CD14-positive monocyte (primary cell): Measurements from ENCODE around the gene HEPACAM. TPM values are rescaled to one million over a fixed set of nuclear protein-coding genes. Genes with fewer than 3 reads are reported as not detected.

Experiments
- DNase-seq, 3 donors: peaks; one replicate each; pipeline ENCODE4 v3.0.0-alpha.2; 2011 to 2022
- H2AFZ ChIP-seq: 2 replicates; pipeline ENCODE4 v1.6.0; 2012; ENCODE audit warnings: mild to moderate bottlenecking, low read depth, low read length, inconsistent platforms; ENCODE audit not compliant: insufficient read depth, poor library complexity, severe bottlenecking
- H3K27ac ChIP-seq, 2 donors: 1 replicate in 1 of 2; 2 replicates in 1 of 2; pipeline ENCODE4 v1.5.1; 2012 to 2013; ENCODE audit warnings: low read length in 2 of 2, control low read depth in 1 of 2, inconsistent platforms in 1 of 2, low read depth in 1 of 2, mild to moderate bottlenecking in 1 of 2
- H3K27me3 ChIP-seq, 2 donors: one replicate each; pipeline versions ENCODE4 v1.6.0 to v1.6.1; 2011 to 2013; ENCODE audit warnings: low read length in 2 of 2; ENCODE audit not compliant: control insufficient read depth in 2 of 2, insufficient read depth in 2 of 2
- H3K36me3 ChIP-seq, 2 donors: replicated peaks in 1 of 2; 1 replicate in 1 of 2; 2 replicates in 1 of 2; pipeline versions ENCODE4 v1.5.1 to v1.6.1; 2012 to 2013; ENCODE audit warnings: low read length in 2 of 2, control low read depth in 1 of 2, inconsistent platforms in 1 of 2, mild to moderate bottlenecking in 1 of 2; ENCODE audit not compliant: insufficient read depth in 2 of 2, control insufficient read depth in 1 of 2
- H3K4me1 ChIP-seq, 2 donors: 1 replicate in 1 of 2; 2 replicates in 1 of 2; pipeline versions ENCODE4 v1.5.1 to v1.6.1; 2012 to 2013; ENCODE audit warnings: low read length in 2 of 2, control low read depth in 1 of 2, inconsistent platforms in 1 of 2, mild to moderate bottlenecking in 1 of 2, moderate library complexity in 1 of 2; ENCODE audit not compliant: insufficient read depth in 2 of 2, control insufficient read depth in 1 of 2
- H3K4me2 ChIP-seq: replicated peaks from 2 replicates; pipeline ENCODE3; 2012; ENCODE audit warnings: low read length, moderate library complexity, mild to moderate bottlenecking; ENCODE audit not compliant: poor library complexity, severe bottlenecking; ENCODE audit errors: extremely low read depth
- H3K4me3 ChIP-seq, 3 experiments: fragments of 200-600 bp in 1 of 3; sonication (generic) in 1 of 3; replicated peaks in 1 of 3; 1 replicate in 2 of 3; 2 replicates in 1 of 3; pipeline ENCODE4 v1.5.1; 2011 to 2013; ENCODE audit warnings: low read length in 3 of 3, mild to moderate bottlenecking in 3 of 3, control low read depth in 2 of 3, low read depth in 2 of 3, inconsistent platforms in 1 of 3, moderate library complexity in 1 of 3
- H3K79me2 ChIP-seq: 2 replicates; pipeline ENCODE4 v1.6.0; 2012; ENCODE audit warnings: mild to moderate bottlenecking, control low read depth, inconsistent platforms, low read length, moderate library complexity; ENCODE audit not compliant: insufficient read depth
- H3K9ac ChIP-seq: 2 replicates; pipeline ENCODE4 v1.6.0; 2017; ENCODE audit warnings: low read length, mild to moderate bottlenecking; ENCODE audit not compliant: insufficient read depth, poor library complexity, severe bottlenecking
- H3K9me3 ChIP-seq, 2 donors: replicated peaks in 1 of 2; 1 replicate in 1 of 2; 2 replicates in 1 of 2; pipeline versions ENCODE4 v1.5.1 to v1.6.1; 2012 to 2013; ENCODE audit warnings: low read length in 2 of 2, control low read depth in 1 of 2; ENCODE audit not compliant: control insufficient read depth in 1 of 2, insufficient read depth in 1 of 2
- H4K20me1 ChIP-seq: 2 replicates; pipeline ENCODE4 v1.6.0; 2012; ENCODE audit warnings: mild to moderate bottlenecking, low read length, control low read depth, moderate library complexity; ENCODE audit not compliant: insufficient read depth
- H3K27ac Mint-ChIP-seq, 7 donors: one replicate each; pipeline ENCODE4 v1.8.0; 2020; ENCODE audit warnings: mild to moderate bottlenecking in 7 of 7, mixed read lengths in 7 of 7, moderate library complexity in 6 of 7, inconsistent platforms in 2 of 7
- H3K27me3 Mint-ChIP-seq, 3 donors: one replicate each; pipeline ENCODE4 v1.8.0; 2021 to 2022; ENCODE audit warnings: low read depth in 3 of 3, mild to moderate bottlenecking in 3 of 3, mixed read lengths in 3 of 3, moderate library complexity in 3 of 3, inconsistent platforms in 1 of 3
- H3K36me3 Mint-ChIP-seq, 2 donors: one replicate each; pipeline ENCODE4 v1.8.0; 2020; ENCODE audit warnings: mixed read lengths in 2 of 2, inconsistent platforms in 1 of 2, mild to moderate bottlenecking in 1 of 2
- H3K4me1 Mint-ChIP-seq: one replicate; pipeline ENCODE4 v1.8.0; 2020; ENCODE audit warnings: mild to moderate bottlenecking, mixed read lengths
- H3K4me3 Mint-ChIP-seq, 2 donors: one replicate each; pipeline ENCODE4 v1.8.0; 2020; ENCODE audit warnings: mild to moderate bottlenecking in 2 of 2, mixed read lengths in 2 of 2, moderate library complexity in 1 of 2
- H3K9me3 Mint-ChIP-seq, 7 donors: one replicate each; pipeline ENCODE4 v1.8.0; 2020 to 2022; ENCODE audit warnings: mixed read lengths in 7 of 7, mild to moderate bottlenecking in 6 of 7, moderate library complexity in 6 of 7, inconsistent platforms in 2 of 7
- CTCF ChIP-seq: fragments of 200-600 bp; IDR thresholded peaks from one replicate; pipeline ENCODE4 v1.8.0; 2022; ENCODE audit warnings: antibody characterized with exemption, mild to moderate bottlenecking
- WGBS: methylation state at CpG from one replicate; pipeline ENCODE4 v1.1.5; 2013; ENCODE audit warnings: missing lambda C conversion rate; ENCODE audit not compliant: insufficient coverage; 5-methylcytosine and 5-hydroxymethylcytosine counted together
- intact Hi-C, 2 donors: fragments of 100-400 bp; cut with micrococcal nuclease; formaldehyde crosslinking; loops; one replicate each; pipeline versions ENCODE4 v1.15.0 to v1.15.1; 2023
- polyA plus RNA-seq, 3 donors: library from polyadenylated mRNA; depleted of rRNA in 1 of 3; unstranded in 2 of 3; stranded (reverse) in 1 of 3; fragments of 300-500 nt in 2 of 3; fragments of >200 nt in 1 of 3; fragmentation: Illumina TruSeq in 2 of 3; gene quantifications; 1 replicate in 2 of 3; 2 replicates in 1 of 3; pipeline ENCODE4 v1.2.3, GENCODE V29; 2012 to 2021

The HEPACAM gene
- polyA plus RNA-seq, 3 donors, result not detected

- no peaks in the 10 kb centered on the region for H4K20me1 ChIP-seq
- no peak overlapping the region for H3K4me3 ChIP-seq
- H3K27me3 ChIP-seq, result no peaks in the 10 kb centered on the region
- 100% methylated on average over 1 of the region's 5 CpGs for WGBS
- no peaks in the 10 kb centered on the region for H3K79me2 ChIP-seq
- H3K9me3 ChIP-seq, result no peaks in the 10 kb centered on the region
- H3K36me3 Mint-ChIP-seq, result peaks cover 5 to 7% of the 10 kb centered on the region in 2 donors
- no peaks in the 10 kb centered on the region for H3K4me1 ChIP-seq
- H3K4me1 Mint-ChIP-seq, result peaks cover 4% of the 10 kb centered on the region
- H3K9me3 Mint-ChIP-seq, result peaks cover 0 to 3% (median 0%) of the 10 kb centered on the region in 7 donors
- H3K9ac ChIP-seq, result no peak overlapping the region
- H3K36me3 ChIP-seq, result no peaks in the 10 kb centered on the region
- DNase-seq, result peak; percentile 53 to 80 (median 68)
- no peak overlapping the region for H3K27ac Mint-ChIP-seq
- H3K27ac ChIP-seq, result no peak overlapping the region
- H3K4me2 ChIP-seq, result no peak overlapping the region
- peak; percentile 79 for TF ChIP-seq CTCF
- no peak overlapping the region for H3K4me3 Mint-ChIP-seq
- peaks cover 0 to 2% (median 0%) of the 10 kb centered on the region in 3 donors for H3K27me3 Mint-ChIP-seq
- intact Hi-C loops, result loop anchor here (1.0 to 5.0 kb wide), 3 partner anchors 179 to 380 kb away; no protein-coding TSS in a partner anchor
- H2AFZ ChIP-seq, result no peak overlapping the region
Measured at GRCh38 chr11:124961972-124962609, 26.2 kb upstream of the HEPACAM start.

- DNase-seq, result no peak
- no peak overlapping the region for H3K9ac ChIP-seq
- intact Hi-C loops, result loop anchor here (5.0 to 10.0 kb wide), 2 partner anchors 107 to 110 kb away; partner anchors contain the start of gene SLC37A2 (in 2 of the 2)
- H3K27me3 Mint-ChIP-seq, result peaks cover 0 to 2% (median 0%) of the 10 kb centered on the region in 3 donors
- H3K36me3 ChIP-seq, result no peaks in the 10 kb centered on the region
- H3K27ac Mint-ChIP-seq, result no peak overlapping the region
- peak overlapping the region; percentile 98 for H2AFZ ChIP-seq
- peaks cover 0 to 1% (median 0%) of the 10 kb centered on the region in 7 donors for H3K9me3 Mint-ChIP-seq
- peaks cover 0 to 2% of the 10 kb centered on the region in 2 donors for H3K36me3 Mint-ChIP-seq
- no peaks in the 10 kb centered on the region for H3K4me1 Mint-ChIP-seq
- H3K4me3 ChIP-seq, result peak overlapping the region in 1 of 3 experiments; percentile 91
- H3K4me2 ChIP-seq, result no peak overlapping the region
- TF ChIP-seq CTCF, result no peak
- no peak overlapping the region for H3K27ac ChIP-seq
- no peaks in the 10 kb centered on the region for H3K9me3 ChIP-seq
- no peaks in the 10 kb centered on the region for H4K20me1 ChIP-seq
- peaks cover 3 to 7% of the 10 kb centered on the region in 2 donors for H3K27me3 ChIP-seq
- peaks cover 6% of the 10 kb centered on the region for H3K79me2 ChIP-seq
- H3K4me1 ChIP-seq, result peaks cover 11 to 18% of the 10 kb centered on the region in 2 donors
- no peak overlapping the region for H3K4me3 Mint-ChIP-seq
Measured at GRCh38 chr11:124955035-124955434, 19.2 kb upstream of the HEPACAM start.
